Breast epithelium (tissue), 3 donors: Measurements from ENCODE around the gene UGGT1.

Experiments
- POLR2A ChIP-seq: fragments of 450-650 bp; IDR thresholded peaks from one replicate; pipeline ENCODE4 v1.6.1; 2016; ENCODE audit warnings: antibody characterized with exemption, mild to moderate bottlenecking, moderate library complexity
- TF ChIP-seq, protein P1 (sequence below), 3 donors: fragments of 450-650 bp; IDR thresholded peaks; one replicate each; pipeline ENCODE4 v1.5.1; 2016 to 2017; ENCODE audit warnings: antibody characterized with exemption in 3 of 3, mild to moderate bottlenecking in 3 of 3, moderate library complexity in 3 of 3

DNA sequence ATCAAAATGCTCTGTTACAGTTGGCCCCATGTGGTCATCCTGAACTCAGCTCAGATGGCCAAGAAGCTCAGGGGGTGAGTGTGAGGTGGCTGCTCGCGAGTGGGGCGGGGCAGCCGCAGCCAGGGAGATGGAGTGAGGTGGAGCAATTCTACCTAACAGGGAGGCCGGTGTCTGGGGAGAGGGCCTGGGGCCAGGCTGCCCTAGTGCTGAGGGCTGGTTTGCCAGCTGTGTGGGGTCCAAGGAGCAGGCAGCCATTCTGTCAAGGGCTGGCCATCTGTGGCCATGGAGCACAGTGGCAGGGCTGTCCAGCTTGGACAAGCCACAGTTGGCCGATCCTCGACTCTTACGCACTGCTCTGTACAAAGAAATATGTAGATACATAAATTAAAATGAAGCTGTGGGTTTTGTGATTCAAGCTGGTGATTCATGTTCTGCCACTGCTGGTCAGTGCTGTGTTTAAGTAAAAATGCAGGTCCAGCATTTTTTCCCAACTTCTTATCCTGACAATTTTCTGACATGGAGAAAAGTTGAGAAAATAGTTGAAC, 145.6 kb downstream of the UGGT1 start:
- no peak for TF ChIP-seq POLR2A
- TF ChIP-seq, protein P1, sequence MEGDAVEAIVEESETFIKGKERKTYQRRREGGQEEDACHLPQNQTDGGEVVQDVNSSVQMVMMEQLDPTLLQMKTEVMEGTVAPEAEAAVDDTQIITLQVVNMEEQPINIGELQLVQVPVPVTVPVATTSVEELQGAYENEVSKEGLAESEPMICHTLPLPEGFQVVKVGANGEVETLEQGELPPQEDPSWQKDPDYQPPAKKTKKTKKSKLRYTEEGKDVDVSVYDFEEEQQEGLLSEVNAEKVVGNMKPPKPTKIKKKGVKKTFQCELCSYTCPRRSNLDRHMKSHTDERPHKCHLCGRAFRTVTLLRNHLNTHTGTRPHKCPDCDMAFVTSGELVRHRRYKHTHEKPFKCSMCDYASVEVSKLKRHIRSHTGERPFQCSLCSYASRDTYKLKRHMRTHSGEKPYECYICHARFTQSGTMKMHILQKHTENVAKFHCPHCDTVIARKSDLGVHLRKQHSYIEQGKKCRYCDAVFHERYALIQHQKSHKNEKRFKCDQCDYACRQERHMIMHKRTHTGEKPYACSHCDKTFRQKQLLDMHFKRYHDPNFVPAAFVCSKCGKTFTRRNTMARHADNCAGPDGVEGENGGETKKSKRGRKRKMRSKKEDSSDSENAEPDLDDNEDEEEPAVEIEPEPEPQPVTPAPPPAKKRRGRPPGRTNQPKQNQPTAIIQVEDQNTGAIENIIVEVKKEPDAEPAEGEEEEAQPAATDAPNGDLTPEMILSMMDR (IDR thresholded peaks at IDR 0.05) = no peak
